Measurements from ENCODE around the gene AFF1.
"Not testable (repeated sequence)": the region's sequence is repeated elsewhere in the genome, so short reads cannot be mapped to it uniquely, and the experiment has no call there.

GRCh38 chr4:87012954-87013308 lies 78.1 kb downstream of the AFF1 start:
- TF ChIP-seq, protein P1, sequence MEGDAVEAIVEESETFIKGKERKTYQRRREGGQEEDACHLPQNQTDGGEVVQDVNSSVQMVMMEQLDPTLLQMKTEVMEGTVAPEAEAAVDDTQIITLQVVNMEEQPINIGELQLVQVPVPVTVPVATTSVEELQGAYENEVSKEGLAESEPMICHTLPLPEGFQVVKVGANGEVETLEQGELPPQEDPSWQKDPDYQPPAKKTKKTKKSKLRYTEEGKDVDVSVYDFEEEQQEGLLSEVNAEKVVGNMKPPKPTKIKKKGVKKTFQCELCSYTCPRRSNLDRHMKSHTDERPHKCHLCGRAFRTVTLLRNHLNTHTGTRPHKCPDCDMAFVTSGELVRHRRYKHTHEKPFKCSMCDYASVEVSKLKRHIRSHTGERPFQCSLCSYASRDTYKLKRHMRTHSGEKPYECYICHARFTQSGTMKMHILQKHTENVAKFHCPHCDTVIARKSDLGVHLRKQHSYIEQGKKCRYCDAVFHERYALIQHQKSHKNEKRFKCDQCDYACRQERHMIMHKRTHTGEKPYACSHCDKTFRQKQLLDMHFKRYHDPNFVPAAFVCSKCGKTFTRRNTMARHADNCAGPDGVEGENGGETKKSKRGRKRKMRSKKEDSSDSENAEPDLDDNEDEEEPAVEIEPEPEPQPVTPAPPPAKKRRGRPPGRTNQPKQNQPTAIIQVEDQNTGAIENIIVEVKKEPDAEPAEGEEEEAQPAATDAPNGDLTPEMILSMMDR (conservative IDR thresholded peaks at IDR 0.05 in 1 of 2, IDR thresholded peaks at IDR 0.05 in 1 of 2; ENCODE audit: low read depth in 1 of 2, low read length in 2 of 2) = not testable (repeated sequence)
- TF ChIP-seq EZH2 (IDR thresholded peaks at IDR 0.05; ENCODE audit: low read length, missing control alignments) = not testable (repeated sequence)
